HG03135 (cell line): ENCODE measurements around the gene CHAC2.
"Not testable (repeated sequence)": the region's sequence is repeated elsewhere in the genome, so short reads cannot be mapped to it uniquely, and the experiment has no call there.

Experiments used
- ATAC-seq: cut with Tn5 transposase; IDR thresholded peaks from one replicate; pipeline ENCODE4 v1.9.1; 2021; ENCODE audit warnings: mild to moderate bottlenecking, moderate library complexity; ENCODE audit not compliant: unreplicated experiment

CHAC2 gene

DNA sequence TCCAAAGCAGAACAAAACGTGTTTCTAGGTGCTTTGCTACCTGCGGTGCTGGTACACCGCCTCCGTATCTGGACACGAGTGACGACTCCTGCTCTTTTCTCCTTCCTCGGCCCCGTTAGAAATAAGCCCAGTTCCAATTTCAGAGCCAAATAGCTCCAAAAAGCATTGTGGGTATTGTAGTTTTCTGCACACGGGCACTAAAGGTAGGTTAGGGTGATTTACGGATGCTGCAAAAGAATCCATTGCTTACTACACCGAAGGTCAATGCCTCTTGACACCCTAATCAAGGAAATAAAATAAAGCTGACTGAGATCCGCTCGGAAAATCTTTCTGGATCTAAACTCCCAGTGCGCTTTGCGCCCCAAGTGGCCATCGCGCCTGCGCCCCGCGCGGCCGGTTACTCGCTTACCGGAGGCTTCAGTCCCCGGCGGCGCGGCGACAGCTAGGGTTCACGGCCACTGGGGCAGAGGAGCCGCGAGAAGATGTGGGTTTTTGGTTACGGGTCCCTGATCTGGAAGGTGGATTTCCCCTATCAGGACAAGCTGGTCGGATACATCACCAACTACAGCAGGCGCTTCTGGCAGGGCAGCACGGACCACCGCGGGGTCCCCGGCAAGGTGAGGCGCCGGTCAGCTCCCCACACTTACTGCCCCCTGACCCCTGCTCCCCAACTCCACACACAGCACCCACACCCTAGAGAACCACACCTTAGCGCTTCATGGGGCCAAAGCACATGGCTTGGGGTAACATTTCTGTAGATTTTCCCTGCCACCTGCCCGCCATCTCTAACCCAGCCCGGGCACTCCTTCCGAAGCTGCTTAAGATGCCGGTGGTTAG, at the start of gene CHAC2:
CHAC2 (plus strand) TSS at position 400 of the 837 bp plus-strand sequence; CDS start at position 483, 83 bp downstream.
- peak; percentile 91 for ATAC-seq

DNA sequence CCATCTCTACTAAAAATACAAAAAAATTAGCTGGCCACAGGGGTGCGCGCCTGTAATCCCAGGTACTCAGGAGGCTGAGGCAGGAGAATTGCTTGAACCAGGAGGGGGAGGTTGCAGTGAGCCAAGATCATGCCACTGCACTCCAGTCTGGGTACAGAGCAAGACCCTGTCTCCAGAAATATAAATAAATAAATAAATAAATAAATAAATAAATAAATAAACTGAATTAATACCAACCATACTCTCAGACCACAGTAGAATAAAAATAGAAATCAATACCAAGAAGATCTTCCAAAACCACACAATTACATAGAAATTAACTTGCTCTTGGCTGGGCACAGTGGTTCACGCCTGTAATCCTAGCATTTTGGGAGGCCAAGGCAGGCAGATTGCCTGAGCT, 46.7 kb upstream of the CHAC2 start:
- ATAC-seq = not testable (repeated sequence)

DNA sequence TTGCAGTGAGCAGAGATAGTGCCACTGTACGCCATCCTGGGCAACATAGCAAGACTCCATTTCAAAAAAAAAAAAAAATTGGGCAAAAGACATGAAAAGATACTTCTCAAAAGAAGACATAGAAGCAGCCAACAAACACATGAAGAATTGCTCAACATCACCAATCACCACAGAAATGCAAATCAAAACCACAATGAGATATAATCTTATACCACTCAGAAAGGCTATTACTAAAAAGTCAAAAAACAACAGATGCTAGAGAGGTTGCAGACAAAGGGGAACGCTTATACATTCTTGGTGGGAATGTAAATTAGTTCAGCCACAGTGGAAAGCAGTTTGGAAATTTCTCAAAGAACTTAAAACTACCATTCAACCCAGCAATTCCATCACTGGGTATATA, 43.1 kb upstream of the CHAC2 start:
- ATAC-seq = no peak

DNA sequence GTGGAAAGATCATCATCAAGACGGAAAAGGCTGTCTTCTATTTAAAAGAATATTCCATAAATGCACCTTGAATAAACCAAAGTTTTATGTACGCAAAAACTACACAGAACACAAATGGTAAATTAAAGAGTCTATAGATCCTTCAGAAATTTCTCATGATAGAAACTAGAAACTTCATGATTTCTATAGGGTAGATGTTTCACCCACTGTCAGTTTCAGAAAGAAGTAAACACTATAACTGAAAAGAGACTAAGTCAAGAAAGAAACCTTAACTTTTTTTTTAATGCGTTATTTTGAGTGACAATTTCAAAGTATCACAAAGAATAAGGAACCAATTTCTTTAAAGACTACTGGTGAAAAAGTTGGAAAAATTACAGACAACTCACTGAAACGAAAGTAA, 41.9 kb upstream of the CHAC2 start:
- ATAC-seq = no peak

DNA sequence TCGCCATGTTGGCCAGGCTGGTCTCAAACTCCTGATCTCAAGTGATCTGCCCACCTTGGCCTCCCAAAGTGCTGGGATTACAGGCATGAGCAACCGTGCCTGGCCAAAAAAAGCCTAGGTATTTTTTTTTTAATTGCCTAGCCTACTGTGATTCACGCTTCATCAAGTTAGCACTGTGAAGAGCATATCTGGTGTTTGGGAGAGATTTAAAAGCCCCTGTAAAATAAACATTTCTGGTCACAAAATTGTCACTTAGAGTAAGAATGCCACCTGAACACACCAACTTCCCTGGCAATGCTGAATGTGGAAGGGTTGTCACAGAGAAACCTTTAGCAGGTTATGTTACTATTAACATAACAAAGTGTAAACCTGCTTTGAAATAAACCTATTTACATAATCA, 39.7 kb upstream of the CHAC2 start:
- ATAC-seq = no peak

DNA sequence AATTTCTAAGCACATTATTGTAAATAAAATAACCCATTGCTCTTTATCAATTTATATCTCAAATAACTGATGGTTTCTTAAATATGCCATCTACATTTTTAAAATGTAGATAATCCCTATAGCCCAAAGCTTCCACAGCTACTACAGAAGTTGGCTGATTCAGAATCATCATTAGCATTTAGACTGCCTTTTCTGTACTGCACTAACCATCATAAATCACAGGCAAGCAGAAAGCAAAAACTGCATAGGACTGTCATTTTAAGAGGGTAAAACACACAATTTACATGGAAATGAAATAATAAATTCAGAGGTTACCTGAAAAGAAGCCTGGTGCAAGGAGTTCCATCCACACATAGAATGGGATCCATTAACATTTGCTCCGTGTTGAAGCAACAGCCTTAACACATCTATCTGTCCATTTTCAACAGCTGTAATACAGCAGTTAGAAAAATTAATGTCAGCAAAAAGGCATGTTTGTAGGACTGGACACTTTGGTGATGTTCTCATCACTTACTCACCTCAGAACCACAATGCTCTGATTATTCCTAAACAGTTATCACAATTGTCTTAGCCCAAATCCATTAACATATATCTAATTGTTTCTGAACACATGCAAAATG, 38.4 kb upstream of the CHAC2 start:
- ATAC-seq = no peak

DNA sequence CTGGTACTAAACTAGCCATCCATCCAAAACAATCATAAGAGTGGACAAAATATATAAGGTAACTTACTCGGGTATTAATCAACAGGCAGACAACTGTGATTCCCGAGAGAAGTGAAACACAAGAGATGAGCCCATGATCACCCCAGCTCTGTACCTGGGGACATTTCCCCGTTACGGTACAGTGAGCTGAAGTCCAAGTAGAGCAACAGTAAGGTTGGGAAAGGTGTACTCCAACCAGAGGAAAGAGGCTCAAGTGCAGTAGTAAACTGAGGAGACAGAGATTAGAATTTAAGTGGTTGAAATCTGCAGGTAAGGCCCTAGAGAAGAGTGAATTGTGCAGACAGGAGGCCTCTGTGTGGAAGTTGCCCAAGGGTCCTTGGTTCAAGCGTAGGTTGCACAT, 30.5 kb upstream of the CHAC2 start:
- no peak for ATAC-seq

DNA sequence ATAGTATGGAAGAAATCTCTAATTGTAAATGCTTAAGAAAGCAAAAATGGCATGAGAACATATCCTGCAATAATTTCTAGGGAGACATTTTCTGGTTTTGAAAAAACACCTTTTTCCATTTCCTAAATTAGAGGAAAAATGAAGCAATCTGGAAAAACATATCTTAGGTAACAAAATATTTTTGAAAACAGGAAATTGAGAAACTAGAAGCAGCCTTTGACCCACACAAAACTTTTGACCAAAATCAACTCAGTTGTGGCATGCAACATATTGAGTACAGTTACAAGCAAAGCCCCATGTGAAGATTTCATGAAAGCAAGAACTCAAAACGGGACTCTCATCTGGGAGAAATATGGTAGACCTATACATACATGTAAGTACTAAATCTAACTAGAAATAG, 28.6 kb upstream of the CHAC2 start:
- no peak for ATAC-seq

DNA sequence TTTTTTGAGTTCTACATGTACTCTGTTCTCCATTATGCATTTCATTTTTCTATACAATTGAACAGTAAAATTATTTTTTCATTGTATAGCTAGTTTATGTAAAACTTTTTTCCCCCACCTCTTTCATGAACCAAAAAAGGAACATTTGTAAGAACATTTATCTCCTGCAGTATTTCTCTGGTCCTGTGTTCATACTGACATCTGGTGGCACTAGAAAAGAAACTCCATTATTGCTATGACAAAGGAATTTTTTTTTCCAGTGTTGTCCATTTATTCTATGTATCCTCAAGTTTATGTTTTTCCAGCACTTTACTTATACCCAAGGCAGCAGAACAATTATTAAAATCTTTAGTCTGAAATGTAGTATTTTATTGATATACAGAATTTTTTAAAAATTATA, 27.4 kb upstream of the CHAC2 start:
- ATAC-seq = no peak

DNA sequence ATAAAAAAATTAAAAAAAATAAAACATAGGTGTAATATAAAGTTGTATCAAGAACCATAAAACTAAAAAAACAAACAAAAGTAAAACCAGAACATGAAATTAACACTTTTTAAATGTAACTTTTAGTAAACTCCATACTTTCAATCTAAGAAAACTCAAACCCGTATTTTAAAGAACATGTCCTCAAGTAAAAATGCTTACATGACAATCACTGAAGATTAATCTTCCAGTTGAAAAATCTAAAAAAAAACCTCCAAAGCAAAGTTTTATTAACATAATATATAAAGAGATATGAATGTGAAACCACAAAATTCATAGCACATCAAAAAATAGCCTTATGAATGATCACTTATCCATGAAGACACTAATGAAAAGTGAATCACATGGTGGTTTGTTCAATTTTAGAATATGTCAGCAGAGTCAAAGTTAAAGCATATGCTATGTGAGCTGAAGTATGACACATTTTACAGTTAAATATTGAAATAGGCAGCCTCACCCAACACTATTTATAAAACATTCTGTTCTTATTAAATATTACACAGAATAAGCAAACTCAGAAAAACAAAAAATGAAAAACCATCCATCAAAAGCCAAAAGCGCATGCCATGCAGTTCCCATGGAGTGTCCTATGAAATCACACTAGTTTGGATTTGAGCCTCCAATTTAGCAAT, 23.1 kb upstream of the CHAC2 start:
- no peak for ATAC-seq

DNA sequence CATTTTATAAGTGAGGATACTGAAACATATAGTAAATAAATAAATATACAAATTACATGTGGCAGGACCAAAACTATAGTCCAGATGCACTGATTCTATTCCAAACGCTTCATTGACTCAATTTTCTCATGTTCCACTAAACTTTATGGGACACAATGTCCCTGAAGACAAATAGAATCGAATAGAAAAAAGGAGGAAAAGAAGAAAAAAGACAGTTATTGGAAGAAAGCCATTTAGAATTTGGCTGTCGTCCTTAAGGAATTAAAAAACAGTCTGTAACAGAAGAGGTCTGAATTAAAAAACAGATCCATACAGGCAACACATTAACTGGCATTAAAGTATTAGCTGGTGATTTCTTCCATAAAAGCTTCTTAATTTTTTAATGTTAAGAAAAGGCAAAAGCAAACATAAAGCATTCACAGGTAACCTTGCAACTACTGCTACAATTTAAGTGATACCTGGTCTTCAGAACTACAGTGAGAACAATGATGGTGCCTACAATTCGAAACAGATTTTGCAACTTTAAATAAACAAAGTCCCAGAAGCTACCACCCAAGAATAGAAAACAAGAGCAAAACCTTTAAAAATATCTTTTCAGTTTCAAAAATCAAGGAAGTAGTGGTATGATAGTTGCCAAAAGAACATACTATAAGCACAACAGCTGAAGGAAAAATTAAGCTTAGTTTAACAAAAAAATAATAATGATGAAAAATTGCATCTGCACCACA, 17.4 kb upstream of the CHAC2 start:
- no peak for ATAC-seq

DNA sequence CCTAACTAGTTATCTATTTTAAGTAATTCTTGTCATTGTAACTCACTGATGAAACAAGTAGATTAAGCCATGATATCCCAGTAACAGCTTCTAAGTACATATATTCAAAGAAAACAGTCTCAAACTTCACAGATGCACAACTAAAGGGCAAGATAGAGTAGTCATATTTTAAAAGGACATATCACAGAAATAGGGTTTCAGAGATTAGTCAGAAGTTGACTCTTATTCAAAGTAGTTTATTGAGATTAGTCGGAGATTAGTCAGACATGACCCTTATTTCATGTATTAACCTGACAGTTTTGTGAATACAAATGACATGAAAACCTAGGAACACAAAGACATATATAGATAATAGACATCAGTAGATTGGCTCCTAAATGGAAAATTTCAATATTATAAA, 15.9 kb upstream of the CHAC2 start:
- peak; percentile 89 for ATAC-seq

DNA sequence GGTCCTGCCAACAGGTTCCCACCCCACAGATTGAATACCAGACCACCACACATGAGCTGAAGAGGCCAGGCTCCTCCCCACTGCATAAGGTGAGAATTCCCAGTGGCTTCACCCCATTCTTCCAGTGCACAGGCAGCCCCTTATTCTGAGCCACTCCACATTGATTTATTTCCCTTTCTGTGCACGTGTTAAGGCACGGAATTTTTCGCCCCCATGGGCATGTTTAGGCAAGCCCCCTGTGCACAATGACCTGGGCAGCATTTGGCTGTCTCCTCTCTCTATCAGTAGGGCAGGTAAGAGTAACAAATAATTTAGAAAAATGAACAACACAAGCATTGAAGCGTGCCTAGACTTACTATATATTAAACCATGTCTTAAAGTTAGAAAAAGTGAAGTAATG, 15.2 kb upstream of the CHAC2 start:
- no peak for ATAC-seq

DNA sequence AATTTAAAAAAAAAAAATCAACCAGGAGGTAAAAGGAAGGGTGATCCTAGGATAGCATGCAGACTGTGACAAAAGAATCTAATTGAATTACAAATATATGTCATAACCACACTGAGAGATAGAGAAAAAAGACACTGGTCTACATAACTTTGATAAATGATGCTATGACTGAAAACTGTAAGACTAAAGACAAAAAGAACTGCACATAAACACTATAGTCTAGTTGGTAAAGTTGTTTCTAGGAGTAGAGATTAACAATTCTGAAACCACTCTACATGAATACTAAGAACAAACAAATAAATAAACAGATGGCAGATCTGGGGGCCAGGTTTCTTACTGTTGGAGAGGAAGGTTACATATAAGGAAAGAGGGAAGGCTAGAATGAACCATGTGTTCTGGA, 14.6 kb upstream of the CHAC2 start:
- ATAC-seq = no peak

DNA sequence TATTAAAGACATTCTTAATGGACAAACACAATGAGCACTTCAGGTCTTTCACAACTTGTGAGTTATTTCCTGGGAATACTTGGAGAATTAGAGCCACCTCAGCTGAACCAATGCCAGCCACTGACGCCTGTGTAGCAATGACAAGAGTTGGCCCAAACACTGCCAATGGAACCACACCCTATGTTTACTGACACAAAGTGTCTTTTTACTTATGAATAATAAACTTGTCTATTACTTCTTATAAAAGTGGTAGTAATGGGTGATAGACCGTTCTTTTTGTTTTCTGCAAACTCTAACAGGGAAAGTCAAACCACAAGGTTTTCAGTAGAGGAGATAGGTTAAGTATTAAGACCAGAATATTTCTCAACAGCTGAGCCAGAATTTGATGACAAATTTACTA, 12.5 kb upstream of the CHAC2 start:
- no peak for ATAC-seq

DNA sequence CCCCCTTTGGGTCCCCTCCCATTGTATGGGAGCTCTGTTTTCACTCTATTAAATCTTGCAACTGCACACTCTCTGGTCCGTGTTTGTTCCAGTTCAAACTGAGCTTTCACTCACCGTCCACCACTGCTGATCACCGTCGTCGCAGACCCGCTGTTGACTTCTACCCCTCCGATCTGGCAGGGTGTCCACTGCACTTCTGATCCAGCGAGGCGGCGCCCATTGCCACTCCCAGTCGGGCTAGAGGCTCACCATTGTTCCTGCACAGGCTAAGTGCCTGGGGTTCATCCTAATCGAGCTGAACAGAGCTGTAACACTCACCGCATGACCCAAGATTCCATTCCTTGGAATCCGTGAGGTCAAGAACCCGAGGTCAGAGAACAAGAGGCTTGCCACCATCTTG, 11.0 kb upstream of the CHAC2 start:
- ATAC-seq = no peak

DNA sequence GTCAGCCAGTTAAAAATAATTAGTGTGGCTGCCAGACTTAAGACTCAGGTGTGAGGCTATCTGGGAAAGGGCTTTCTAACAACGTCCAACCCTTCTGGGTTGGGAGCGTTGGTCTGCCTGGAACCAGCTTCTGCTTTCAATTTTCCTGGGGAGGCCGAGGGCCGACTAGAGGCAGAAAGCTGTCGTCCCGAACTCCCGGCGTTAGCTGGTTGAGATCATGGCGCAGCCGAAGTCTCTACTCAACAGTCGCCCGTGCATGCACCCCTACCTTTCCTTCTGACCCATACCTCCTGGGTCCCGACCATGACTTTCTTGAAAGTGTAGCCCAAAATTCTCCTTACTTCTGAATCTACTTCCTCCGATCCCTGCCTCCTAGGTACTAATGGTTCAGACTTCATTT, 10.4 kb upstream of the CHAC2 start:
- not testable (repeated sequence) for ATAC-seq

DNA sequence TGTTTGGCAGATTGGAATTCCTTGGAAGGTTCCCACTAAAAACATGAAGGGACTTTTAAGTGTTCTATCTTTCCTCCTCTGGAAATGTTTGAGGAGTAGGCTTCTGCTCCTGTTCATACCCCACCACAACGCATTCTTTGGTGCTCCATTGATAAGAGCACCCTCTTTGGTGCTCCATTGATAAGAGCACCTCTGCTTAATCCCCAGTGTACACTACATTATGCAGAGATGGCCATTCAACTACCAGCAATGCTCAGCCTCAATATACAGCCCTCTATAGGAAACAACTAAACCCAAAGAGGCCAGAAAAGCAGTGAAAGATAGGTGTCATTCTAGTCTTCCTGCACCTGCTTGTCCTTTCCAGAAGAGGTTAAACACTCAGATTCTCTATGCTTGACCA, 1.8 kb upstream of the CHAC2 start:
- no peak for ATAC-seq

DNA sequence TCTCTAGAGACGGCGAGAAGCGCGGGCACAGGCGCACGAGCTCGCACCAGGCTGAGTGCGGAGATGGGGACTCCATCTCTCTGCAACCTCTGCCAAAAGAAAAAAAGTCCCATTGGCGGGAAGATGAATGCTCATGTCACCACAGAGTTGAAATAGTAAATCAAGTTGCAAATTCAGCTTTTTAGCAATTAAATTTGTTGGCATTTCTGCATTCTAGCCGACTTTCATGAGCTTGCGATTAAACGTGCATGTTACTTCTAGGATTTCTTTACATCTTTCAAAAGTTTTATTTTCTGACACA, 588 bp downstream of the CHAC2 start:
- ATAC-seq = no peak

DNA sequence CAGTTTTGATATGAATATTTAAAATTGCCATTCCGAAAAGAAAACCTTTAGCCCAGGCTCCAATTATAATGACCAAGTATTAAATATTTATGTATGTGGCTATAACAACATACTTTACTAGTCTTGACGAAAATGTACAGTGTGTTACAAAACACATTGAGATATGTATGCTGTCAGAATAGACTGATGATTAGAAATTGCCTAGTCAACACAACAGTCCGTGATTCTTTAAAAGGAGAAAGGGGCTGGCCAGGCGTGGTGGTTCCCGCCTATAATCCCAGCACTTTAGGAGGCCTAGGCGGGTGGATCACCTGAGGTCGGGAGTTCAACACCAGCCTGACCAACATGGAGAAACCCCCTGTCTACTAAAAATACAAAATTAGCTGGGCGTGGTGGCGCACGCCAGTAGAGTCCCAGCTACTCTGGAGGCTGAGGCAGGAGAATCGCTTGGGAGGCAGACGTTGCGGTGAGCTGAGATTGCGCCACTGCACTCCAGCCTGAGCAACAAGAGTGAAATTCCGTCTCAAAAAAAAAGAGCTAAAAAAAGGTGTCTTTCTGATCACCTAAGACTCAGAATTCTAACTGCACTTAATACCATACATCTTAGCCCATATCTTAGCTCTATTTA, 1.8 kb downstream of the CHAC2 start:
- no peak for ATAC-seq

DNA sequence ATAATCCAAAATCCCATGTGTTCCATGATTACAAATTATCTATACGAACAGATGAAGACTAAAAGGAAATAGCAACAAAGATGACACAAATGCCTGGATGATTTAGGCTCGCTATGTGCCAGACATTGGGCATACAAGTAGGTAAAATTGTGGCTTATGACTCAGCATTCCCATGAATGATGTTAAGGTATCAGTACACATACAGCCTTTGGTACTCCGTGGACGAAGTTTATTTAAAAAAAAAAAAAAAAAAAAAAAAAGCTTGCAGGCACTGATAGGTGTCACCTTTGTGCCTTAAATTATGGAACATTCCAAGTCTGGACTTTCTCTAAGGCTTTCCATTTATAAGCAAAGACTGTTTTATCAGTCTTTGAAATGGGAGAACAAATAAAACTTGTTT, 2.7 kb downstream of the CHAC2 start:
- no peak for ATAC-seq
